Heart right ventricle (tissue), 16 donors: ENCODE results near the gene UBL5. TPM values are rescaled to one million over a fixed set of nuclear protein-coding genes. Genes with fewer than 3 reads are reported as not detected.

Experiments used
- ATAC-seq, 8 donors: fragments of 200-7000 bp; cut with Tn5 transposase; one replicate each; pipeline ENCODE4 v1.9.1; 2020; ENCODE audit warnings: mild to moderate bottlenecking in 8 of 8, moderate library complexity in 8 of 8, moderate number of reproducible peaks in 1 of 8
- DNase-seq, 2 donors: peaks; one replicate each; pipeline ENCODE4 v3.0.0-alpha.2; 2020
- H3K27ac ChIP-seq, 10 donors: fragments of 200-600 bp; sonication (generic) in 2 of 10; one replicate each; pipeline versions ENCODE4 v1.5.0 to v1.8.0; 2020 to 2022; ENCODE audit warnings: mild to moderate bottlenecking in 3 of 10
- H3K27me3 ChIP-seq, 7 donors: fragments of 200-600 bp; one replicate each; pipeline ENCODE4 v1.8.0; 2021 to 2022; ENCODE audit warnings: mild to moderate bottlenecking in 2 of 7
- H3K36me3 ChIP-seq, 9 donors: fragments of 200-600 bp; sonication (generic) in 1 of 9; one replicate each; pipeline versions ENCODE4 v1.5.0 to v1.8.0; 2020 to 2022; ENCODE audit warnings: mild to moderate bottlenecking in 2 of 9
- H3K4me1 ChIP-seq, 9 donors: fragments of 200-600 bp; sonication (generic) in 1 of 9; one replicate each; pipeline versions ENCODE4 v1.5.0 to v1.8.0; 2020 to 2022; ENCODE audit warnings: mild to moderate bottlenecking in 4 of 9
- H3K4me3 ChIP-seq, 10 donors: fragments of 200-600 bp; sonication (generic) in 2 of 10; one replicate each; pipeline versions ENCODE4 v1.5.0 to v1.8.0; 2020 to 2022; ENCODE audit warnings: mild to moderate bottlenecking in 7 of 10, moderate library complexity in 2 of 10
- H3K9me3 ChIP-seq, 11 donors: fragments of 200-600 bp in 10 of 11; sonication (generic) in 2 of 11; one replicate each; pipeline versions ENCODE4 v1.5.0 to v1.8.0; 2013 to 2022; ENCODE audit warnings: mild to moderate bottlenecking in 2 of 11, control low read depth in 1 of 11, moderate library complexity in 1 of 11
- WGBS, 2 donors: extraction: QIAGEN DNeasy Blood & Tissue Kit; methylation state at CpG; one replicate each; pipeline ENCODE4 v1.1.7; 2013; ENCODE audit warnings: inconsistent platforms in 1 of 2; 5-methylcytosine and 5-hydroxymethylcytosine counted together
- intact Hi-C, 10 donors: fragments of 100-400 bp; cut with DNase I; formaldehyde crosslinking; loops; one replicate each; pipeline versions ENCODE4 v1.11.1 to v1.14.2; 2022
- polyA plus RNA-seq, 2 donors: library from polyadenylated mRNA; stranded (reverse); fragments of 200-250 nt; gene quantifications; one replicate each; pipeline ENCODE4 v1.2.3, GENCODE V29; 2013
- total RNA-seq, 10 donors: library from RNA; stranded (reverse); fragmentation: NEBNext Ultra II Directional in 3 of 10; extraction: Animal tissue kit (Norgen Biotek cat#: 25700) in 3 of 10; gene quantifications; one replicate each; pipeline versions ENCODE4 v1.2.1 to v1.2.4, GENCODE V29; 2021 to 2023
- TF ChIP-seq, protein P1 (sequence below), 9 donors: fragments of 200-600 bp; sonication (generic) in 2 of 9; IDR thresholded peaks; one replicate each; pipeline versions ENCODE4 v1.5.0 to v1.8.0; 2021 to 2022; ENCODE audit warnings: antibody characterized with exemption in 9 of 9, mild to moderate bottlenecking in 5 of 9, moderate library complexity in 1 of 9
- donor health status: Arrhythmogenic right ventricular cardiomyopathy.
- donor health status: ischemic (EF 13 %, LVEDD 7.1; RV severe dilation, severe dysfunction).
- donor health status: healthy with polysubstance abuse.
- donor health status: DM: no; HTN: yes; CAD: no.
- donor health status: DM: no; HTN: no; CAD: no.
- donor health status: ischemic (EF 25% LVEDD 6.9; RV normal size, moderate dysfunction).
- donor health status: ischemic (EF 25% LVEDD 5.7; RV mildly dilated, moderate dysfunction).
- donor health status: healthy.
- donor health status: DM: yes; HTN: yes; CAD: no.
- donor health status: Ischemic cardiomyopathy.
- donor health status: ischemic (EF 35%, LVEDD 5.7; RV mildly dilated, moderate dysfunction).
- donor health status: nonischemic (EF 11% LVEDD 7.7; RV severe dilation, severe dysfunction).
- donor health status: DM: yes; HTN: yes; CAD: no.
- donor health status: PGD.
- donor health status: ischemic (EF 29% LVEDD 5.4; RV normal size, mild dysfunction).
- donor health status: nonischemic (EF 23%, LVEDD 6.1; RV moderate dilation, normal function).

UBL5 gene
- total and polyA plus RNA-seq, 12 donors = 483 to 1,564 (median 521) TPM

GRCh38 chr19:9796113-9796773 lies 31.5 kb upstream of the UBL5 start:
- Histone ChIP-seq H3K4me1 (peaks cover 0 to 17% (median 3%) of the 10 kb centered on the region in 9 donors), H3K9me3 (no peaks in the 10 kb centered on the region), H3K36me3 (no peaks in the 10 kb centered on the region), H3K27ac (peak overlapping the region in 1 of 10 donors; percentile 11), H3K27me3 (no peaks in the 10 kb centered on the region), H3K4me3 (no peak overlapping the region)
- intact Hi-C loops = loop anchor here (1.0 to 10.0 kb wide), 17 partner anchors 18 to 961 kb away; partner anchors contain the start of genes ZNF121 (in 3 of the 10), ZNF317 (in 3 of the 10), MBD3L1 (in 1 of the 10) and ZNF266 (in 1 of the 10)
- DNase-seq = peak; percentile 60 to 89
- ATAC-seq = peak in 6 of 8 donors; percentile 10 to 37 (median 31)
- 49 to 50% methylated on average over 6 of the region's 6 CpGs for WGBS, 2 donors
- TF ChIP-seq, protein P1, sequence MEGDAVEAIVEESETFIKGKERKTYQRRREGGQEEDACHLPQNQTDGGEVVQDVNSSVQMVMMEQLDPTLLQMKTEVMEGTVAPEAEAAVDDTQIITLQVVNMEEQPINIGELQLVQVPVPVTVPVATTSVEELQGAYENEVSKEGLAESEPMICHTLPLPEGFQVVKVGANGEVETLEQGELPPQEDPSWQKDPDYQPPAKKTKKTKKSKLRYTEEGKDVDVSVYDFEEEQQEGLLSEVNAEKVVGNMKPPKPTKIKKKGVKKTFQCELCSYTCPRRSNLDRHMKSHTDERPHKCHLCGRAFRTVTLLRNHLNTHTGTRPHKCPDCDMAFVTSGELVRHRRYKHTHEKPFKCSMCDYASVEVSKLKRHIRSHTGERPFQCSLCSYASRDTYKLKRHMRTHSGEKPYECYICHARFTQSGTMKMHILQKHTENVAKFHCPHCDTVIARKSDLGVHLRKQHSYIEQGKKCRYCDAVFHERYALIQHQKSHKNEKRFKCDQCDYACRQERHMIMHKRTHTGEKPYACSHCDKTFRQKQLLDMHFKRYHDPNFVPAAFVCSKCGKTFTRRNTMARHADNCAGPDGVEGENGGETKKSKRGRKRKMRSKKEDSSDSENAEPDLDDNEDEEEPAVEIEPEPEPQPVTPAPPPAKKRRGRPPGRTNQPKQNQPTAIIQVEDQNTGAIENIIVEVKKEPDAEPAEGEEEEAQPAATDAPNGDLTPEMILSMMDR (IDR thresholded peaks at IDR 0.05) = peak; percentile 61 to 90 (median 82)

DNA sequence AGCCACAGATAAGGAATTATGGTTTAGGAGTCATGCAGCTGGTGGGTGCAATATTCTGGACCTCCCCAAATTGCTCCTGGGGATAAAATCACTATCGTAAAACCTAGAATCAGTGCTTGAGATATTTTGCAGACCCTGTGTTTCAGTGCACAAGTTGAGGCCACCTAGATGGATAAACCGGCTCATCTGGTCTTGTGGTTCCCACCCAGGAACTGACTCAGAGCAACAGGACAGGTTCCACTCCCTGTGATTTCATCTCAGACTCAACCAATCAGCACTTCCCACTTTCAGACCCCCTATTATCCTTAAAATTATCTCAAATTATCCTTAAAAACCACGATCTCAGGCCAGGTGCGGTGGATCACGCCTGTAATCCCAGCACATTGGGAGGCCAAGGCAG lies 29.8 kb upstream of the UBL5 start:
- no peaks in the 10 kb centered on the region for H3K27me3 ChIP-seq
- no peak overlapping the region for H3K27ac ChIP-seq
- WGBS, 2 donors = 89 to 95% methylated on average over 5 of the region's 5 CpGs
- intact Hi-C loops = loop anchor here (2.0 to 10.0 kb wide), 13 partner anchors 171 to 963 kb away; partner anchors contain the start of genes ZNF121 (in 3 of the 10), ZNF317 (in 3 of the 10), MBD3L1 (in 1 of the 10) and ZNF266 (in 1 of the 10)
- no peak overlapping the region for H3K4me3 ChIP-seq
- ATAC-seq (no peak), DNase-seq (no peak)
- H3K4me1 ChIP-seq = peaks cover 0 to 13% (median 0%) of the 10 kb centered on the region in 9 donors
- TF ChIP-seq, protein P1 (IDR thresholded peaks at IDR 0.05) = no peak
- H3K36me3 ChIP-seq = no peaks in the 10 kb centered on the region
- no peaks in the 10 kb centered on the region for H3K9me3 ChIP-seq

- intact Hi-C loops = loop anchor here (5.0 to 10.0 kb wide), 11 partner anchors 172 to 964 kb away; partner anchors contain the start of genes ZNF317 (in 3 of the 10), ZNF121 (in 2 of the 10), MBD3L1 (in 1 of the 10) and ZNF266 (in 1 of the 10)
- Histone ChIP-seq H3K27ac (no peak overlapping the region), H3K36me3 (peaks cover 0 to 5% (median 0%) of the 10 kb centered on the region in 9 donors), H3K9me3 (no peaks in the 10 kb centered on the region), H3K4me3 (no peak overlapping the region), H3K27me3 (no peaks in the 10 kb centered on the region), H3K4me1 (peaks cover 0 to 10% (median 0%) of the 10 kb centered on the region in 9 donors)
- TF ChIP-seq, protein P1 (IDR thresholded peaks at IDR 0.05) = no peak
- no peak for DNase-seq
- no peak for ATAC-seq
Measured at GRCh38 chr19:9799162-9799561, 28.6 kb upstream of the UBL5 start.

DNA sequence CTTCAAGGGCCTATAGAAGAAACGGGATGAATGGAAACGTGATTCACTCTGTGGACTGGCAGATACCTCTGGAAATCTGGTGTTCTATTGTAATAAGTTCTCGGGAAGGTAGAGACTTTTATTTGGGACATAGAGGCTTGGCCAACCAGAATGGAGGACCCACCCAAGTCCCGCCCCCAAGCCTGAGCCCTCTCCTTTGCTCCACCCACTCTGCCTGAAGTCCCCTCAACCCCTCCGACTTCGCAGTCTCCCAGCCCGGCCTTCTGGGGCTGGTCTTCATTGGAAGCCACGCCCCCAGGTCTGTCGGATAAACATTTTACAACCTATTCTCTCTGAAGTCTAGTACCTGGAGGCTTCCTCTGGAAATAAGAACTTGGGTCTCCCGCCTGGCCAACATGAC lies 25.7 kb upstream of the UBL5 start:
- TF ChIP-seq, protein P1 (IDR thresholded peaks at IDR 0.05) = no peak
- no peaks in the 10 kb centered on the region for H3K27me3 ChIP-seq
- no peak overlapping the region for H3K4me3 ChIP-seq
- ATAC-seq (no peak), DNase-seq (no peak)
- H3K36me3 ChIP-seq = peaks cover 0 to 28% (median 0%) of the 10 kb centered on the region in 9 donors
- H3K9me3 ChIP-seq = no peaks in the 10 kb centered on the region
- no peaks in the 10 kb centered on the region for H3K4me1 ChIP-seq
- WGBS, 2 donors = 93 to 94% methylated on average over 10 of the region's 10 CpGs
- intact Hi-C loops = no loop called here
- H3K27ac ChIP-seq = no peak overlapping the region
